Esophagus muscularis mucosa (tissue), 4 donors: ENCODE measurements around the gene TMC2.

Source experiments
- CTCF ChIP-seq, 3 experiments: fragments of 200-600 bp in 2 of 3; fragments of 450-650 bp in 1 of 3; sonication (generic) in 2 of 3; IDR thresholded peaks; one replicate each; pipeline ENCODE4 v1.5.1; 2017 to 2019; ENCODE audit warnings: antibody characterized with exemption in 3 of 3, mild to moderate bottlenecking in 2 of 3, moderate library complexity in 1 of 3
- EP300 ChIP-seq: sonication (generic); formaldehyde crosslinking; IDR thresholded peaks from one replicate; pipeline ENCODE4 v1.6.1; 2017; ENCODE audit warnings: antibody characterized with exemption
- POLR2A ChIP-seq: fragments of 450-650 bp; IDR thresholded peaks from one replicate; pipeline ENCODE4 v1.6.1; 2017; ENCODE audit warnings: antibody characterized with exemption, moderate library complexity, mild to moderate bottlenecking, low read depth
- POLR2AphosphoS5 ChIP-seq, 2 donors: sonication (generic); formaldehyde crosslinking; IDR thresholded peaks; one replicate each; pipeline ENCODE4 v1.6.1; 2017; ENCODE audit warnings: antibody characterized with exemption in 2 of 2

GRCh38 chr20:2657674-2658073 is 121.3 kb downstream of the TMC2 start:
- TF ChIP-seq CTCF (IDR thresholded peaks at IDR 0.05) = no peak
- TF ChIP-seq POLR2A = no peak
- TF ChIP-seq POLR2AphosphoS5 (IDR thresholded peaks at IDR 0.05) = no peak
- TF ChIP-seq EP300 = no peak
